Cardiac fibroblast (primary cell): ENCODE measurements around the gene STT3A.

ENCODE experiments used
- DNase-seq, 2 donors: peaks; one replicate each; pipeline versions ENCODE4 v3.0.0 to v3.0.0-alpha.2; 2010; ENCODE audit warnings: low read depth in 2 of 2
- H3K4me3 ChIP-seq, 2 donors: replicated peaks in 1 of 2; 1 replicate in 1 of 2; 2 replicates in 1 of 2; pipeline ENCODE4 v1.5.1; 2011; ENCODE audit warnings: low read depth in 2 of 2, low read length in 2 of 2, mild to moderate bottlenecking in 2 of 2, moderate library complexity in 1 of 2
- TF ChIP-seq, protein P1 (sequence below): IDR thresholded peaks from one replicate; pipeline ENCODE4 v1.5.1; 2011; ENCODE audit warnings: low read depth, mild to moderate bottlenecking, low read length, inconsistent platforms

The STT3A gene

DNA sequence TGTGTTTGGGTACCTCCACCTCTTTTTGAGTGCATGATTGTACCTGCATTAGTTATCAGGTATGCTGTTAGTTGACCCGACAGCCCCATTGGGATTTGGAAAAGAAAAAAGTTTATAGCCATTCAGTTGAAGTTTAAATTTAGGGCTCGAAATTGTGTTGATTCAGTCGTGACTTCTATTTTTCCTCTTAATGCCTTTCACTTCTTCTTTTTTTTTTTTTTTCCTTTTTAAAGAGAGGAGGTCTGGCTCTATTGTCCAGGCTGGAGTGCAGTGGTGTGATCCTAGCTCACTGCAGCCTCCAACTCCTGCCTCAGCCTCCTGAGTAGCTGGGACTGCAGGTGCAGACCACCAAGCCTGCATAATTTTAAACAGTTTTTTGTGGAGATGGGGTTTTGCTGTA, 2.3 kb downstream of the STT3A start:
- DNase-seq = no peak
- H3K4me3 ChIP-seq = no peak overlapping the region
- TF ChIP-seq, protein P1, sequence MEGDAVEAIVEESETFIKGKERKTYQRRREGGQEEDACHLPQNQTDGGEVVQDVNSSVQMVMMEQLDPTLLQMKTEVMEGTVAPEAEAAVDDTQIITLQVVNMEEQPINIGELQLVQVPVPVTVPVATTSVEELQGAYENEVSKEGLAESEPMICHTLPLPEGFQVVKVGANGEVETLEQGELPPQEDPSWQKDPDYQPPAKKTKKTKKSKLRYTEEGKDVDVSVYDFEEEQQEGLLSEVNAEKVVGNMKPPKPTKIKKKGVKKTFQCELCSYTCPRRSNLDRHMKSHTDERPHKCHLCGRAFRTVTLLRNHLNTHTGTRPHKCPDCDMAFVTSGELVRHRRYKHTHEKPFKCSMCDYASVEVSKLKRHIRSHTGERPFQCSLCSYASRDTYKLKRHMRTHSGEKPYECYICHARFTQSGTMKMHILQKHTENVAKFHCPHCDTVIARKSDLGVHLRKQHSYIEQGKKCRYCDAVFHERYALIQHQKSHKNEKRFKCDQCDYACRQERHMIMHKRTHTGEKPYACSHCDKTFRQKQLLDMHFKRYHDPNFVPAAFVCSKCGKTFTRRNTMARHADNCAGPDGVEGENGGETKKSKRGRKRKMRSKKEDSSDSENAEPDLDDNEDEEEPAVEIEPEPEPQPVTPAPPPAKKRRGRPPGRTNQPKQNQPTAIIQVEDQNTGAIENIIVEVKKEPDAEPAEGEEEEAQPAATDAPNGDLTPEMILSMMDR = no peak

DNA sequence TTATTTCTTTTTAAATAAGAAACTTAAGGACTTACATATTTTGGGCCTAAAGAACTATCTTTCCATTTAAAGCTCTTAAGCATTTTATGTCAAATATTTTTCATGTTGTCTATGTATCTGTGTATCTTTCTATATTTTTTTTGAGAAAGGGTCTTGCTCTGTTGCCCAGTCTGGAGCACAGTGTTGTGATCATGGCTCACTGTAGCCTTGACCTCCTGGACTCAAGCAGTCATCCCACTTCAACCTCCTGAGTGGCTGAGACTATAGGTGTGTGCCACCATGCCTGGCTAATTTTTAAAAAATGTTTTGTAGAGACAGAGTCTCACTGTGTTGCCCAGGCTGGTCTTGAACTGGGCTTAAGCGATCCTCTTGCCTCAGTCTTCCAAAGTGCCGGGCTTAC, 8.0 kb downstream of the STT3A start:
- no peak for DNase-seq
- TF ChIP-seq, protein P1 = no peak
- H3K4me3 ChIP-seq = no peak overlapping the region

DNA sequence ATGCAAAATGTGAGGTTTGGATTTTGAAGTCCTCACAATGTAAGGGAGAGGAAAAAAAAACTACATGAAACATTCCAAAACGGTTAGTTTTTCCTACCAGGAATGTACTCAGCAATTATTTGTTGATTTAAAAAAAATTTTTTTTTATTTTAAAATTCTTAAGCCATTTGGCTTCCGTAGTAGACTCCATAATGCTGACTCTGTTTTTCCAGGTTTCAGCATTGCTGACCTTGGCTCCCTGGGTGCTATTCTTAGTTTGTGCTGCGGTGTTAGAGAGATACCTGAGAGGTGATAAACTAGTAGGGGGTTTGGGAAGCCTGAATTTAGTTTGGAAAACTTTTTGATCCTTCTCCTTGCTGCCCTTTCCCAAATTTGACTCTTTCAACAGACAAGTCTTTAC, 10.6 kb downstream of the STT3A start:
- peak in 1 of 2 donors; percentile 33 for DNase-seq
- TF ChIP-seq, protein P1 = no peak
- H3K4me3 ChIP-seq = no peak overlapping the region

DNA sequence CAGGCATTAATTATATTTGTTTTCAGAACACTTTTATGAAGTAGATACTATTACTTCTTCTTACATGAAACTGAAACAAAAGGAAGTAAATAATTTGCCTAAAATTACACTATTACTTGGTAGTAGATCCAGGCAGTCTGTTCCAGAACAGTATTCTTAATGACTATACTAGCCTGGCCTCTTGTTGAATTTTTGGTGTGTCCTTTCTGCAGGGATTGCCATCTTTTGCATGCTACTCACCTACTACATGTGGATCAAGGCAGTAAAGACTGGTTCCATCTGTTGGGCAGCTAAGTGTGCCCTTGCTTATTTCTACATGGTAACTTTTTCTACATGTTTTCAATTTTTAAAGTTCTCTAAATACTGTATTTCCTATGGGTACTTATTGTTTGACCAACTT, 12.8 kb downstream of the STT3A start:
- H3K4me3 ChIP-seq = no peak overlapping the region
- TF ChIP-seq, protein P1 = no peak
- no peak for DNase-seq

DNA sequence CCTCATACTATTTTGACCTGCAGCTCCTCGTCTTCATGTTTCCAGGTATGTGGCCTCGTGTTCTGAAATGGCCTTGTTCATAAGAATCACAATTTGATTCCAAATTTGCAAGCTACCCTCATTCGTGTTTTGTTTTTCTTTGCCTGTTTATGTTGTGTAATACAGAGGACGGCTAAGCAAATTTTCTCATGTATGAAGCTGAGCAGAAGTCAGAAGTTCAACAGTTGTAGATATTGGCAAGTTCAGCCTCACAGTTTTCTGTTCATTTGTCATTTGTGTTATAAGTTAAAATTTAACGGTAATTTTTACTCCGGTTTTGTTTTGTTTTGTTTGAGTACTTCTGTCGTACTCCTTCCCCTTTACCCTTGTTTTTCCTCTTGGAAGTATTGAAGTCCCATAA, 16.9 kb downstream of the STT3A start:
- DNase-seq = no peak
- no peak overlapping the region for H3K4me3 ChIP-seq
- TF ChIP-seq, protein P1 = no peak

DNA sequence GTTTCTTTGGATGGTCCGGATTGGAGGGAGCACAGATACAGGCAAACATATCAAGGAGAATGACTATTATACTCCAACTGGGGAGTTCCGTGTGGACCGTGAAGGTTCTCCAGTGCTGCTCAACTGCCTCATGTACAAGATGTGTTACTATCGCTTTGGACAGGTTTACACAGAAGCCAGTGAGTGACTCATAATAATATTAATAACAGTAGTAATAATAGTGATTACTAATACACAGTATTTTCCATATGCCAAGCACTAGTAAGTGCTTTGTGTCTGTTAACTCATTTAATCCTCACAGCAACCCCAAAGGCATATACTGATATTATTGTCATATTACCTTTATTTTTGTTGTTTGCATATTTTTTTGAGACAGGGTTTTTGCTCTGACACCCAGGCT, 25.7 kb downstream of the STT3A start:
- no peak overlapping the region for H3K4me3 ChIP-seq
- TF ChIP-seq, protein P1 = no peak
- DNase-seq = no peak

DNA sequence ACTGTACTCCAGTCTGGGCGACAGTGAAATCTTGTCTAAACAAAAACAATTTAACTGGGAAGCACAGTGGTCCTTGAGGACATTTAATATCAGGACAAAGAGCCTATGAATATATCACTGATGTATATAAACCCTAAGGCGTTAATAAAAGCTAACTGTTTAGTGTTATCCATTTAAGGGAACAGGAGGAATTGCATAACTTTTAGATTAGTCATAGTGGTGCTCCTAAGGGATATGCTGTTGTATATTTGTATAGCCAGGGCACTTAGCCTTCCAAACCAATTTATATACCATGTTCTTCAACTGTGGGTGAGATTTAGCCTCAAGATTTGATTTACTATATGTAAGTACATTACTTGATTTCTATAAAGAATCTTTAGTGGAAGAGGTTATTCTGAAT, 29.3 kb downstream of the STT3A start:
- DNase-seq = peak; percentile 50 to 55
- H3K4me3 ChIP-seq = no peak overlapping the region
- TF ChIP-seq, protein P1 = no peak
